Peyer's patch (tissue), 4 donors: ENCODE results near the gene PPP1CC. TPM values are rescaled to one million over a fixed set of nuclear protein-coding genes. Genes with fewer than 3 reads are reported as not detected.

Experiments used
- DNase-seq, 3 donors: peaks; one replicate each; pipeline ENCODE4 v3.0.0-alpha.2; 2017 to 2019
- H3K27ac ChIP-seq, 4 donors: fragments of 200-600 bp; sonication (generic); one replicate each; pipeline ENCODE4 v1.5.1; 2016 to 2019
- H3K27me3 ChIP-seq, 2 donors: fragments of 200-600 bp; sonication (generic); one replicate each; pipeline ENCODE4 v1.5.1; 2019
- H3K36me3 ChIP-seq, 3 donors: fragments of 200-600 bp; sonication (generic); one replicate each; pipeline ENCODE4 v1.5.1; 2016 to 2019
- H3K4me1 ChIP-seq, 4 donors: fragments of 200-600 bp; sonication (generic); one replicate each; pipeline ENCODE4 v1.5.1; 2016 to 2019
- H3K4me3 ChIP-seq, 4 donors: fragments of 200-600 bp; sonication (generic); 1 replicate in 3 of 4; 2 replicates in 1 of 4; pipeline ENCODE4 v1.5.1; 2016 to 2019; ENCODE audit warnings: mild to moderate bottlenecking in 1 of 4
- H3K9me3 ChIP-seq, 4 donors: fragments of 200-600 bp; sonication (generic); one replicate each; pipeline ENCODE4 v1.5.1; 2016 to 2019; ENCODE audit warnings: mild to moderate bottlenecking in 1 of 4
- POLR2A ChIP-seq, 2 donors: fragments of 450-650 bp; IDR thresholded peaks; one replicate each; pipeline ENCODE4 v1.5.1; 2017; ENCODE audit warnings: antibody characterized with exemption in 2 of 2, mild to moderate bottlenecking in 2 of 2, moderate library complexity in 2 of 2
- total RNA-seq, 4 donors: library from RNA; depleted of rRNA; stranded (reverse); fragments of >200 nt; gene quantifications; one replicate each; pipeline ENCODE4 v1.1.0, GENCODE V29; 2016
- TF ChIP-seq, protein P1 (sequence below), 6 experiments: fragments of 450-650 bp in 4 of 6; fragments of 200-600 bp in 2 of 6; sonication (generic) in 1 of 6; IDR thresholded peaks; one replicate each; pipeline ENCODE4 v1.5.1; 2017 to 2019; ENCODE audit warnings: antibody characterized with exemption in 6 of 6, mild to moderate bottlenecking in 3 of 6, moderate library complexity in 1 of 6

The PPP1CC gene
- total RNA-seq, 4 donors from 2014 or later, result 174 to 361 (median 217) TPM

DNA sequence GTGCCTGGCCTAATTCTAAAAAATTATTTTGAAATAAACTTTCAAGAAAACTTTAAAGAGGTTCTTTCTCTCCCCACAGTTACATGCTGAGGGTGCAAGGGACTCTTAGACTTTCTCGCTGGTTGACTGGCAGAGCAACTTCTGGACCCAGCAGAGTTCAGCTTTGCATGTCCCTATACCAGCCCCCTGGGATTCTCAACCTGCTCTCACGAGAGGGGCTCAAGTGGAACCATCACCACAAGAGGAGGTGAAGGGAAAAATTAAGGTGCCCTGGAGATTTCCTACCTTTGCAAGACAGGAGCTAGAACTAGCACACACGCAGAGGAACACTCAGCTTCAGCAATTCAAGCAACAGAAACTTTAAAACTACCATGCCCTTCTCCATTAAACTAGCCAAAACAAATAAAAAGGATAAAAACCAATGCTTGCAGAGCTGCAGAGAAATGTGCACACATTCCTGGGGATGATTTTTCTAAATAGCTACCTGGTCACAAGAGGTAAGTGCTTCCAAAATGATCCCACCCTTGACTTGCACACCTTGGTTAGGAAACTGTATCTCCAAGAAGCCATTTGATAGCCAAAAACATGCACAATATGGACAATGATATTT is 56.3 kb downstream of the PPP1CC start:
- H3K4me1 ChIP-seq, result peaks cover 0 to 28% (median 8%) of the 10 kb centered on the region in 4 donors
- DNase-seq, result no peak
- no peaks in the 10 kb centered on the region for H3K36me3 ChIP-seq
- peak overlapping the region in 1 of 4 donors; percentile 92 for H3K4me3 ChIP-seq
- peak overlapping the region in 1 of 4 donors; percentile 93 for H3K27ac ChIP-seq
- no peaks in the 10 kb centered on the region for H3K9me3 ChIP-seq
- TF ChIP-seq POLR2A (IDR thresholded peaks at IDR 0.05), result no peak
- TF ChIP-seq, protein P1, sequence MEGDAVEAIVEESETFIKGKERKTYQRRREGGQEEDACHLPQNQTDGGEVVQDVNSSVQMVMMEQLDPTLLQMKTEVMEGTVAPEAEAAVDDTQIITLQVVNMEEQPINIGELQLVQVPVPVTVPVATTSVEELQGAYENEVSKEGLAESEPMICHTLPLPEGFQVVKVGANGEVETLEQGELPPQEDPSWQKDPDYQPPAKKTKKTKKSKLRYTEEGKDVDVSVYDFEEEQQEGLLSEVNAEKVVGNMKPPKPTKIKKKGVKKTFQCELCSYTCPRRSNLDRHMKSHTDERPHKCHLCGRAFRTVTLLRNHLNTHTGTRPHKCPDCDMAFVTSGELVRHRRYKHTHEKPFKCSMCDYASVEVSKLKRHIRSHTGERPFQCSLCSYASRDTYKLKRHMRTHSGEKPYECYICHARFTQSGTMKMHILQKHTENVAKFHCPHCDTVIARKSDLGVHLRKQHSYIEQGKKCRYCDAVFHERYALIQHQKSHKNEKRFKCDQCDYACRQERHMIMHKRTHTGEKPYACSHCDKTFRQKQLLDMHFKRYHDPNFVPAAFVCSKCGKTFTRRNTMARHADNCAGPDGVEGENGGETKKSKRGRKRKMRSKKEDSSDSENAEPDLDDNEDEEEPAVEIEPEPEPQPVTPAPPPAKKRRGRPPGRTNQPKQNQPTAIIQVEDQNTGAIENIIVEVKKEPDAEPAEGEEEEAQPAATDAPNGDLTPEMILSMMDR (IDR thresholded peaks at IDR 0.05), result no peak
- H3K27me3 ChIP-seq, result no peaks in the 10 kb centered on the region

- no peak for DNase-seq
- H3K9me3 ChIP-seq, result no peaks in the 10 kb centered on the region
- no peak for TF ChIP-seq POLR2A (IDR thresholded peaks at IDR 0.05)
- TF ChIP-seq, protein P1 (IDR thresholded peaks at IDR 0.05), result no peak
These were observed 58.3 kb downstream of the PPP1CC start for GRCh38 chr12:110684312-110684836.

DNA sequence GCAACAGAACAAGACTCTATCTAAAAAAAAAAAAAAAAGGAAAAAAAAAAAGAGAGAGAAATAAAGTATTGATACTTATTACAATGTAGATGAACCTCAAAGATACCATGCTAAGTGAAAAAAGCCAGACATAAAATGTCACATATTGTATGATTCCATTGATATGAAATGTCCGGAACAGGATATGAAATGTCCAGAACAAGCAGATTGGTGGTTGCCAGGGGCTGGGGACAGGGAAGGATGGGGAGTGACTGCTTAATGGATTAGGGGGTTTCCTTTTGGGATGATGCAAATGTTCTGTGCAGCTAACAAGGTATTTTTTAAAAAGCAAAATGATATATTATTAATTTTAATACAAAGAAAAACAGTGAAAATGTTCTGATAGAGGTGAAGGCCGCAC is 58.8 kb downstream of the PPP1CC start:
- DNase-seq, result no peak
- Histone ChIP-seq H3K36me3 (no peaks in the 10 kb centered on the region), H3K4me3 (no peak overlapping the region), H3K9me3 (no peaks in the 10 kb centered on the region), H3K27ac (no peak overlapping the region), H3K4me1 (peaks cover 0 to 14% (median 7%) of the 10 kb centered on the region in 4 donors), H3K27me3 (no peaks in the 10 kb centered on the region)
- TF ChIP-seq, protein P1 (IDR thresholded peaks at IDR 0.05), result no peak
- no peak for TF ChIP-seq POLR2A (IDR thresholded peaks at IDR 0.05)

More at GRCh38 chr12:110684312-110684836, 58.3 kb downstream of the PPP1CC start:
- Histone ChIP-seq H3K4me1 (peaks cover 0 to 17% (median 4%) of the 10 kb centered on the region in 4 donors), H3K27me3 (no peaks in the 10 kb centered on the region), H3K36me3 (no peaks in the 10 kb centered on the region), H3K27ac (no peak overlapping the region), H3K4me3 (no peak overlapping the region)

DNA sequence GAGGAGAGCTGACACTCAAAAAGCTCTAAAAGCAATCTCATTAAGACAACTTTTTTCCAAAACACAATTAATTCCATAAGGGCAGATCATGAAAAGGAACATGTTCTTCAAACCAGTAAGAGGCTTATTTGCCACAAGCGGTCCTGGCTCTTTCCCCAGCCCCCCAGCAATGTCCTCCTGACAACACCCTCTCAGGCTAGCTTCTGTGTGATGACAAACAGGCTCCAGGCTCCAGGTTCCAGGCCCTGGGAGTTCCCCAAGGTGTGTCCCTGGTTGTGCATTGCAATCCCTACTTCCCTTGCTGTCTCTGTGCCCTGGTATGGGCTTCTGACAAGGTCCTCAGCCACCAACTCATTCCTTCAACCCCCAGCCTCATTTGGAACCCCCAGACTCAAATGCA is 62.7 kb downstream of the PPP1CC start:
- Histone ChIP-seq H3K27me3 (no peaks in the 10 kb centered on the region), H3K4me1 (peaks cover 0 to 20% (median 5%) of the 10 kb centered on the region in 4 donors), H3K36me3 (no peaks in the 10 kb centered on the region), H3K9me3 (no peaks in the 10 kb centered on the region), H3K27ac (peak overlapping the region in 1 of 4 donors; percentile 31), H3K4me3 (no peak overlapping the region)
- DNase-seq, result no peak
- no peak for TF ChIP-seq POLR2A (IDR thresholded peaks at IDR 0.05)
- TF ChIP-seq, protein P1 (IDR thresholded peaks at IDR 0.05), result no peak

DNA sequence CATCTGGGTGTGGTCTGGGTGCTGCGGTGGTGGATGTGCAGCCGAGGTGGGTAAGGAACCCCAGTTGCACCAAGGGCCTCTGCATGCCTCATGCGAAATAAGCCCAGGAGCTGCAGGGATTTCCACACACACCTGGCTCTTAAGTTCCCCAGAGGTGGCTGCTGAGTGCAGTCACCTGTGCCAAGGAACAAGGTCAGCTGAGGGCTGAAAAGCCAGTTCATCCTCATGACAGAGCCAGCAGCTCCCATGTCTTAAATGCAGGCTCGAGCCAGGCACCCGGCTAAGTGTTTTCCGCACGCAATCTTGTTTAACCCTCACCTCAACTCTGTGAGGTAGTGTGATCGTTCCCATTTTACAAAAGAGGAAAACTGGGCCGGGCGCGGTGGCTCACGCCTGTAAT is 63.5 kb downstream of the PPP1CC start:
- H3K27ac ChIP-seq, result peak overlapping the region in 1 of 4 donors; percentile 78
- no peak for DNase-seq
- no peaks in the 10 kb centered on the region for H3K9me3 ChIP-seq
- no peaks in the 10 kb centered on the region for H3K36me3 ChIP-seq
- H3K4me1 ChIP-seq, result peaks cover 0 to 24% (median 5%) of the 10 kb centered on the region in 4 donors
- TF ChIP-seq POLR2A (IDR thresholded peaks at IDR 0.05), result no peak
- TF ChIP-seq, protein P1 (IDR thresholded peaks at IDR 0.05), result no peak
- H3K4me3 ChIP-seq, result no peak overlapping the region
- H3K27me3 ChIP-seq, result no peaks in the 10 kb centered on the region
